PC-9 (cell line): Measurements from ENCODE around the gene FAM131A.

Source experiments
- CTCF ChIP-seq: fragments of 200-600 bp; sonication (generic); conservative IDR thresholded peaks from 2 replicates; pipeline ENCODE4 v1.6.1; 2017; ENCODE audit warnings: mixed run types, antibody characterized with exemption, mild to moderate bottlenecking, moderate library complexity
- EZH2 ChIP-seq: fragments of 200-600 bp; sonication (generic); IDR thresholded peaks from 2 replicates; pipeline ENCODE4 v1.8.0; 2017; ENCODE audit warnings: antibody characterized with exemption, low read depth

GRCh38 chr3:184359610-184360009 is 22.2 kb downstream of the FAM131A start:
- TF ChIP-seq CTCF (no peak), EZH2 (no peak)
